Head of caudate nucleus (tissue), 42 donors: ENCODE results near the gene RBBP7.

Experiments
- DNase-seq, 42 donors: peaks; one replicate each; pipeline versions ENCODE4 v3.0.0 to v3.0.0-alpha.2; 2020 to 2021; ENCODE audit warnings: mixed read lengths in 7 of 42
- intact Hi-C: fragments of 100-400 bp; cut with DNase I; formaldehyde crosslinking; loops from one replicate; pipeline ENCODE4 v1.15.0; 2022

Gene RBBP7

DNA sequence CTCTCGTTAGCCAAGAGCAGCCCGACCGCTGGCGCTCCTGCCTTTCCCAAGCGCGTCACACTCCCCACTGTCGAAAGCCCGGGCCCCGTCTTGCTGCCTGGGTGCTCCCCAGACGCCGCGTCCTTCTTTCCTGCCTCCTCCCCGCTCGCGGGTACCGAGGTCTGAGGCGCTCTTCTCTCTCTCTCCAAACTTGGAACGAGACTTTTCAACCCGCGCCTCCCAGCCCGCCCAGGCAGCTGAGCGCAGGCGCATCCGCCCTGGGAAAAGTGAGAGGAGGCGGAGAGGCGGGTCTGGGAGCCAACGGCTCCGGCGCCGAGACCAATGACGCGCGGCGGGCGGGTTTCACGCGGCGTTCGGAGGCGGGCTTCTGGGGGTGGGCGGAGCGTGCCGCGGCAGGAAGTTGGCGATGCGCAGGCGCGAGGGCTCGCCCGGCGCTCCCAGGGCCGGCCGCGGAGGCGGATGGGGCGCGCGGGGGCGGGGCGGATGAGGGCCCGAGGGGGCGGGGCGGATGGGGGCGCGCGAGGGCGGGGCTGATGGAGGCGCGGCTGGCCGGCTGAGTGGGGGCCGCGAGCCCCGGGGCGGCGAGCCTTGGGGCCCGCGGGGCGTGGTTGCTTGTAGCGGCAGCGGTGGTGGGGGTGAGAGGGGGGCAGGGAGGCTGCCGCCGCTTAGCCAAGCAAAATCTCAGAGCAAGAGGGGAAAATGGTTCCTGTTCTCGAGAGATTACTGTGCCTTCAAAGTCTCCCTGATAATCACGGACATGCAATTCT, at the start of gene RBBP7:
Gene RBBP7 (minus strand): TSS at position 268 of the 767 bp plus-strand sequence. CDS start 309 bp downstream, outside the sequence.
- peak; percentile 70 to 97 (median 92) for DNase-seq
- intact Hi-C loops: no loop called here

DNA sequence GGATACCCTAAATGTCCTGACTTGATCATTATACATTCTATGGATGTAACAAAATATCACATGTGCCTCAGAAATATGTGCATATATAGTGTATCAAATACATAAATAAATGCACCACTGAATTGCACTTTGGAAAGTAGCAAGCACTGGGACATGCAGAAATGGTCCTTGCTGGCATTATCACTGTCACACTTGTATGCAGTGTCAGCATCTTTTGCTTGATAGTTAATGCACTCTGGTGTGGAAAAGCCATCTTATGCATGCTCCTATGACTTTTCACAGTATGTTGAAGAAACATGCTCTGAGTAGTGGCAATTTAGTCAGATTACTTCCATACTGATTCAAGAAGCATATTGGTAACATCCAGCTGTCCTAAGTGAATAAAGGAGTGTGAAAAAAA, 48.8 kb upstream of the RBBP7 start:
- DNase-seq: no peak
- intact Hi-C loops: no loop called here

DNA sequence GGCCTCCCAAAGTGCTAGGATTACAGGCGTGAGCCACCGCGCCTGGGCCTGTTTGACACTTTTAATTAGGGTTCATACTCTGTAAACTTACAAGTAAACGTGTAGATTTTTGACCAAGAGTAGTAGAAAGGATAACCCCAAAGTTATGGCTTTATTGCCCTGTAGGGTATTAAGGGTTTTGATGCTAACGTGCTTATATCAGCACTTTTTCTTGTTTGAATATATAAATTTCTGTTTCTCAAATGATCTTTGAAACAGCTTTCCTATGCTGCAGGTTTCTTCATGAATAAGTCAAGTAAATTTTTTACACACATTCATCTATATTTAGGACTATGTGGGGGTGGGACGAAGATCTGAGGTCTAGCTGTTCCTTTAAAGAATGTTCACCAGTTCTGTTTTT, 47.0 kb upstream of the RBBP7 start:
- intact Hi-C loops: no loop called here
- DNase-seq: peak in 3 of 42 donors; percentile 7 to 41 (median 9)

DNA sequence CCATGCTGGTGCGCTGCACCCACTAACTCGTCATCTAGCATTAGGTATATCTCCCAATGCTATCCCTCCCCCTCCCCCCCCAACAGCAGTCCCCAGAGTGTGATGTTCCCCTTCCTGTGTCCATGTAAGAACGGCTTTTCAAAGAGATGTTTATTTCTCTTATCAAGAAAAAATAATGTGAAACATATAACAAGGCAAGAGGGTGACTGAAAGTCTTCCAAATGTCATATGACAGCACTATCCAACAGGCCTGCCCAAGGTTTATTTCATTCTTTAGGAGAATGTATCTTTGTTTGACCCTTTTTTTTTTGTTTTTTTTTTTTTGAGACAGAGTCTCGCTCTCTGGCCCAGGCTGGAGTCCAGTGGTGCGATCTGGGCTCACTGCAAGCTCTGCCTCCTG, 46.4 kb upstream of the RBBP7 start:
- no peak for DNase-seq

GRCh38 chrX:16914058-16914457, 43.9 kb upstream of the RBBP7 start:
- intact Hi-C loops: no loop called here
- DNase-seq: peak in 1 of 42 donors; percentile 8

More for the DNA sequence above, 46.4 kb upstream of the RBBP7 start:
- intact Hi-C loops: no loop called here

GRCh38 chrX:16910376-16910775, 40.2 kb upstream of the RBBP7 start:
- no peak for DNase-seq
- intact Hi-C loops: no loop called here

- intact Hi-C loops: no loop called here
These were observed 33.3 kb upstream of the RBBP7 start for GRCh38 chrX:16903274-16904022.

DNA sequence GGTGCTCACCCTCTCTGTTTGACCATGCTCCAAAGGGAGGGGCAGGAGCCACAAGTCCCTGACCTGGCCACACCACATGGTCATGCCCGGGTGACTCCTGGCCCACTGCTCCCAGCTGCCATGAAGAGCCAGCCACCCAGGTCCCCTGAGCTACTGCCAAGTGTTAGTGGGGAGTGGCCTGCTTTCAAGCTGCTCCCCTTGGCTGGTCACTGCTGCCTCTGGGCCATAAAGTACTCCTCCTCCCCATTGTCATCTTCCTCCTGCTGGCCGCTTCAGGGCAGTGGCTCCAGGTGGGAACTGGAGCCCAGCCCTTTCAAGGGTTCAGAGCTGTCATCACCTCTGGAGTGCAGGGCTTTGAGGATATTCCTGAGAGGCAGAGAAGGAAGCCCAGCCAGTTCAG, 27.3 kb upstream of the RBBP7 start:
- intact Hi-C loops: no loop called here
- DNase-seq: no peak

More at GRCh38 chrX:16903274-16904022, 33.3 kb upstream of the RBBP7 start:
- no peak for DNase-seq

GRCh38 chrX:16892504-16893362, 22.6 kb upstream of the RBBP7 start:
- intact Hi-C loops: no loop called here
- peak; percentile 27 to 88 (median 73) for DNase-seq

DNA sequence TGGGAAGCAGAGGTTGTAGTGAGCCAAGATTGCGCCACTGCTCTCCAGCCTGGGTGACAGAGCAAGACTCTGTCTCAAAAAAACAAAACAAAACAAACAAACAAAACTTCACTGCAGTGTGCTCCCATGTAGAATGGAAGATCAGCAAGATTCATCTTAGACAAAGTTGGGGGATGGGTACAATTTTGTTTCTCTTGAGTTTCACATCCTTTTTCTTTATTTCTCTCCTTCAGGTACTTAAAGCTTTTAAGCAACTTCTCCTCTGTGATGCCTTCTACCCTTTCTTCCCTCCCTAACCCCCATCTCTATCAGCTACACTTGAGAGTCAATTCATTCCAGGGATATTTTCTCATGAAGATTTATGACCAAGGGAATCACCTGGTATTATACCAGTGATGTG, 15.5 kb upstream of the RBBP7 start:
- no peak for DNase-seq
- intact Hi-C loops: no loop called here

DNA sequence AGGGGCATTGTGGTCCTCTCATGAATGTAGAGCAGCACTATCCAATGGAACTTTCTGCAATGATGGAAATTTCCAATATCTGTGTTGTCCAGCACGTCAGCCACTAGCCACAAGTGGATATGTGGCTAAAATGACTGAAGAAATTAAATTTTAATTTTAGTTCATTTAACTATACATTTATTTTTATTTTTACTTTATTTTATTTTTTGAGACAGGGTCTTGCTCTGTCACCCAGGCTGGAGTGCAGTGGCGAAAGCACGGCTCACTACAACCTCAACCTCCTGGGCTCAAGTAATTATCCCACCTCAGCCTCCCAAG, 13.3 kb upstream of the RBBP7 start:
- intact Hi-C loops: loop anchor here (5.0 kb wide), 1 partner anchor 164 kb away; no protein-coding TSS in a partner anchor
- no peak for DNase-seq

- intact Hi-C loops: loop anchor here (5.0 kb wide), 1 partner anchor 164 kb away; no protein-coding TSS in a partner anchor
- peak; percentile 21 to 88 (median 72) for DNase-seq
These were observed 12.7 kb upstream of the RBBP7 start for GRCh38 chrX:16882702-16883486.

DNA sequence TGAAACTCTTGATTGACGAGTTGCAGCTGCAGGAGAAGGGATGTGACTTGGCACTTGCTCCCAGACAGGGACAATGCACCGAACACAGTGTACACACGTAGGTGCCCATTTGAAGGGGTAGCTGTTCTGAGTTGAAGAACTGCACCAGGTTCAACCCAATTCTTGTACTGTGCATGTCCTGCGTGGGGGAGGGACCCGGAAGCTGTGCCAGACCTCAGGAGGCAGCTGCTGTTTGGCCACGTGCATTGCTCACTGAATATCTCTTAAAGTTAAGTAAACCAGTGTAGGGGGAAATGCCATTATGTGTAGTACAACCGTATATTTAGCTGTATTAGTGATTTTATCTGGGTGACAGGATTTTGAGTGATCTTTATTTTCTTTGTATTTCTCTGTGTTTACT, 12.0 kb upstream of the RBBP7 start:
- intact Hi-C loops: loop anchor here (5.0 kb wide), 1 partner anchor 165 kb away; no protein-coding TSS in a partner anchor
- DNase-seq: peak in 25 of 42 donors; percentile 2 to 46 (median 14)

GRCh38 chrX:16876696-16877095, 6.5 kb upstream of the RBBP7 start:
- intact Hi-C loops: no loop called here
- no peak for DNase-seq

GRCh38 chrX:16874458-16875095, 4.4 kb upstream of the RBBP7 start:
- intact Hi-C loops: no loop called here

GRCh38 chrX:16873106-16873505, 2.9 kb upstream of the RBBP7 start:
- no peak for DNase-seq
- intact Hi-C loops: no loop called here

More at GRCh38 chrX:16874458-16875095, 4.4 kb upstream of the RBBP7 start:
- no peak for DNase-seq

DNA sequence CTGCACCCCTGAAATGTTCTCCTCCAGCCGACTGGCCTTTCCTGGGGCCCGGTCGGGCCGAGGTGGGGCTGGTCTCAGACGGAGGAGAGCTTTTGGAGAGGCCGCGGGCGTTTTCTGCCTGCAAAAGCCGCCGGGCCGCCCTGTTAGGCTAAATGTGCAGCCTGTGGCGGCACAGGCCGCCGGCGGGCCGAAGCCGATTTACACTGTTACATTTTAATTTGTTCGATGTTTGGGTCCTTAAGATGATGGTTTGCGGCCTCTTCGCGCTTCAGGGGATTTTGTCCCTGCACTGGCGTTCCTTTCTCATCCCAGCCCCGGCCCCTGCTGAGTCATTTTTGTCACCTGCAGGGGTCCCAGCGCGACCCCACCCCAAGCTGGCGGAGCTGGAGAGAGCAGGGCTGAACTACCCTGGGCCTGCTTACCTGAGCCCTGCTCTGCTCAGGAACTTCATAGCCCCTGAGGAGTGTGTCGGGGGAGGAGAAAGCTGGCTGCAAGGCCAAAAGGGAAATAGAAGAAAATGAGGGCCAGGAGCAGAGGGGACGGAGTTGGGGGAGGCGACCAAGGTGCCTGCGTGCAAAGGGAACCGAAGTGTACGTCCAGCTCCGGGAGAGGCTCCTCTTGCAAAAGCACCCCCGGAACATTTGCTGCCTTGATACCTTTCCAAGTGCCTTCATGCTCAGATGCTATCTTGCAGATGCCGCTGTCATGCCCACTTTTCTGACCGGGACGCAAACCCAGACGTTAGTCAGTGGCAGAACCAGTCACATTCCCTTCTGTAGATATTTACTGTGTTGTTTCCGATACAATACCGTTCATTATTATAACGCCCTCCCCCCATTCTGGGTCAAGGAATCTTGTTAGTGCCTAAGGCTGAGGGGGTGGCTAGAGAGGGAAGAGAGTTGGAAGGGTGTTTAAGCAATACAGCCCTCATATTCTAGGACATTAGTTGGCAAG, 977 bp upstream of the RBBP7 start:
- DNase-seq: peak in 35 of 42 donors; percentile 5 to 64 (median 25)
- intact Hi-C loops: no loop called here
